Loucy (cell line): ENCODE results near the gene TTLL13.
A peak's percentile ranks its signal among the peaks of the same experiment; 100 is the strongest.
"Not testable (repeated sequence)": the region's sequence is repeated elsewhere in the genome, so short reads cannot be mapped to it uniquely, and the experiment has no call there.

Source experiments
- H2AFZ ChIP-seq: fragments of 200-600 bp; sonication (generic); 2 replicates; pipeline ENCODE4 v1.6.0; 2016; ENCODE audit warnings: antibody characterized with exemption, mild to moderate bottlenecking, low read length, moderate library complexity
- H3F3A ChIP-seq: fragments of 200-600 bp; 2 replicates; pipeline ENCODE4 v1.6.0; 2016; ENCODE audit warnings: antibody characterized with exemption, low read depth, mild to moderate bottlenecking
- H3K27me3 ChIP-seq: fragments of 200-600 bp; sonication (generic); 2 replicates; pipeline ENCODE4 v1.6.1; 2014; ENCODE audit warnings: low read length, mild to moderate bottlenecking; ENCODE audit not compliant: insufficient read depth, poor library complexity, severe bottlenecking
- H3K36me3 ChIP-seq: fragments of 200-600 bp; sonication (generic); 2 replicates; pipeline ENCODE4 v1.6.1; 2016; ENCODE audit warnings: low read length; ENCODE audit not compliant: insufficient read depth
- H3K4me1 ChIP-seq: fragments of 200-600 bp; sonication (generic); 2 replicates; pipeline ENCODE4 v1.5.1; 2014; ENCODE audit warnings: low read length, mild to moderate bottlenecking; ENCODE audit not compliant: insufficient read depth, poor library complexity, severe bottlenecking
- H3K4me2 ChIP-seq: fragments of 200-600 bp; sonication (generic); 2 replicates; pipeline ENCODE4 v1.6.0; 2014; ENCODE audit warnings: antibody characterized with exemption, low read length, low read depth, mild to moderate bottlenecking; ENCODE audit not compliant: poor library complexity, severe bottlenecking
- H3K4me3 ChIP-seq: fragments of 200-600 bp; sonication (generic); 2 replicates; pipeline ENCODE4 v1.5.1; 2014; ENCODE audit warnings: low read length, mild to moderate bottlenecking, mixed read lengths; ENCODE audit not compliant: poor library complexity, severe bottlenecking
- H3K79me2 ChIP-seq: fragments of 200-600 bp; sonication (generic); 2 replicates; pipeline ENCODE4 v1.6.1; 2014; ENCODE audit warnings: low read length; ENCODE audit not compliant: insufficient read depth
- H3K9ac ChIP-seq: fragments of 200-600 bp; sonication (generic); 2 replicates; pipeline ENCODE4 v1.6.0; 2014; ENCODE audit warnings: mild to moderate bottlenecking, low read depth, low read length, moderate library complexity; ENCODE audit not compliant: poor library complexity, severe bottlenecking
- H3K9me2 ChIP-seq: fragments of 200-600 bp; sonication (generic); replicated peaks from 2 replicates; pipeline ENCODE4 v1.6.1; 2016; ENCODE audit warnings: low read depth, low read length, mixed read lengths
- H3K9me3 ChIP-seq: fragments of 200-600 bp; sonication (generic); 2 replicates; pipeline ENCODE4 v1.6.1; 2014; ENCODE audit warnings: mild to moderate bottlenecking, antibody characterized with exemption, low read length, low read depth; ENCODE audit not compliant: insufficient read depth
- H4K20me1 ChIP-seq: fragments of 200-600 bp; sonication (generic); 2 replicates; pipeline ENCODE4 v1.6.0; 2014; ENCODE audit warnings: antibody characterized with exemption, low read length, mild to moderate bottlenecking; ENCODE audit not compliant: insufficient read depth, poor library complexity, severe bottlenecking
- EZH2phosphoT487 ChIP-seq: fragments of 200-600 bp; IDR thresholded peaks from 2 replicates; pipeline ENCODE4 v1.6.1; 2018; ENCODE audit warnings: antibody characterized with exemption, mild to moderate bottlenecking, moderate library complexity, borderline replicate concordance
- TF ChIP-seq, protein P1 (sequence below): fragments of 200-600 bp; sonication (generic); conservative IDR thresholded peaks from 2 replicates; pipeline ENCODE4 v1.5.1; 2014; ENCODE audit warnings: mild to moderate bottlenecking, antibody characterized with exemption, low read length

TTLL13 gene

DNA sequence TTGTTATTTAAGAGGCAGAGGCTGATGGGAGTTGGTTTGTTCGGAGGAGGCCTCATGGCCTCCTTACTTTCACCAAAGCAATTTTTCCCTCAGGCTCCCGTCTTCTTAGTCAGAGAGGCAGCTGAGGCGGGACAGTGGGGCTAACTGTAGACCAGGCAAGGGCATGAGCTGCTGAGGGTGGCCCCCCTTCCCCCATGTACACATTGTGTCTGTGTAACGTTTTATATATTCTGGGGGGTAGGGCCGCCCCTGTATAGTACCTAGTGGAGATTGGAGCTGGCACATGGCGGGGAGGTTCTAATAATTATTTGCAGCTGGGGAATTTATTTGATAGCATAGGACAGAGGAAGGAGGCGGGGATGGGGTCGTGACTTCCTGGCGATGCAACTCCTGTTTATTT lies 51.2 kb downstream of the TTLL13 start:
- Histone ChIP-seq H3K4me3 (no peak overlapping the region), H3K9me3 (no peaks in the 10 kb centered on the region), H3K9me2 (no peaks in the 10 kb centered on the region), H3K36me3 (no peaks in the 10 kb centered on the region), H4K20me1 (no peaks in the 10 kb centered on the region), H3K4me1 (no peaks in the 10 kb centered on the region), H3K4me2 (no peak overlapping the region), H3K27me3 (no peaks in the 10 kb centered on the region), H3K79me2 (no peaks in the 10 kb centered on the region), H2AFZ (peak overlapping the region; percentile 34; the same call in 1 of the 2 replicates), H3K9ac (no peak overlapping the region), H3F3A (no peaks in the 10 kb centered on the region)
- TF ChIP-seq, protein P1, sequence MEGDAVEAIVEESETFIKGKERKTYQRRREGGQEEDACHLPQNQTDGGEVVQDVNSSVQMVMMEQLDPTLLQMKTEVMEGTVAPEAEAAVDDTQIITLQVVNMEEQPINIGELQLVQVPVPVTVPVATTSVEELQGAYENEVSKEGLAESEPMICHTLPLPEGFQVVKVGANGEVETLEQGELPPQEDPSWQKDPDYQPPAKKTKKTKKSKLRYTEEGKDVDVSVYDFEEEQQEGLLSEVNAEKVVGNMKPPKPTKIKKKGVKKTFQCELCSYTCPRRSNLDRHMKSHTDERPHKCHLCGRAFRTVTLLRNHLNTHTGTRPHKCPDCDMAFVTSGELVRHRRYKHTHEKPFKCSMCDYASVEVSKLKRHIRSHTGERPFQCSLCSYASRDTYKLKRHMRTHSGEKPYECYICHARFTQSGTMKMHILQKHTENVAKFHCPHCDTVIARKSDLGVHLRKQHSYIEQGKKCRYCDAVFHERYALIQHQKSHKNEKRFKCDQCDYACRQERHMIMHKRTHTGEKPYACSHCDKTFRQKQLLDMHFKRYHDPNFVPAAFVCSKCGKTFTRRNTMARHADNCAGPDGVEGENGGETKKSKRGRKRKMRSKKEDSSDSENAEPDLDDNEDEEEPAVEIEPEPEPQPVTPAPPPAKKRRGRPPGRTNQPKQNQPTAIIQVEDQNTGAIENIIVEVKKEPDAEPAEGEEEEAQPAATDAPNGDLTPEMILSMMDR, result no peak
- no peak for TF ChIP-seq EZH2phosphoT487

DNA sequence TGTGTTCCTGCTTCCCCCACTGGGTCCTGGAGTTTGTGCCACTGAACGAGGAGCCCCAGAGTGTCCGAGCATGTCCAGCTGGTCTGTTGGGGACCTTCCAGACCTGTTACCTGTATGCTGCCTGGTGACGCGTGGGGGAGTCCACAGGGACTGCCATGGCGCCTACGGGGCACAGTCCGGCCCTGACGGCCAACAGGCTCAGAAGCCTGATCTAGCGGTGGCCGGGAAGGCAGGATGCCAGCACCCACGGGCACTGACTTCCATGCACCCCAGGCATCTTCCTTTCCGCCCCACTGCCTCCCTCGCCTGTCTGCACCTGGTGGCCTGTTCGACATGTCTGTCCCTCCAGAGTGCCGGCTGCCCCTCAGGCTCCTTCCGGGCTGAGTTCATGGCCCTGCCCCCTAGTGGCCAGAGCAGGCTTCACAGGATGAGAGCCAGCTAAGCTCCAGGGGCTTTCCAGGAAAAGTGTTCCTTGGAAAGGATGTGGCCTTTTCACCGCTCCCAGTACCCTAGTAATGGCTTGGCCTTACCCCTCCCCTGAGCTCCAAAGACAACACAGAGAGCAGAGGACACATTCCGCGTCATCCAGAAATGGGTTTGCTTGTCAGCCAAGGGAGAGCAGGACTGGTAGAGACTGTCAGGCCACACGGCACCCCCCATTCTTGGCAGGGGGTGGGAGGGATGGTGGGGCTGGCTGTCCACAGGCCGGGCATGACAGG lies 51.8 kb downstream of the TTLL13 start:
- Histone ChIP-seq H3K4me2 (no peak overlapping the region), H3K9ac (no peak overlapping the region)

DNA sequence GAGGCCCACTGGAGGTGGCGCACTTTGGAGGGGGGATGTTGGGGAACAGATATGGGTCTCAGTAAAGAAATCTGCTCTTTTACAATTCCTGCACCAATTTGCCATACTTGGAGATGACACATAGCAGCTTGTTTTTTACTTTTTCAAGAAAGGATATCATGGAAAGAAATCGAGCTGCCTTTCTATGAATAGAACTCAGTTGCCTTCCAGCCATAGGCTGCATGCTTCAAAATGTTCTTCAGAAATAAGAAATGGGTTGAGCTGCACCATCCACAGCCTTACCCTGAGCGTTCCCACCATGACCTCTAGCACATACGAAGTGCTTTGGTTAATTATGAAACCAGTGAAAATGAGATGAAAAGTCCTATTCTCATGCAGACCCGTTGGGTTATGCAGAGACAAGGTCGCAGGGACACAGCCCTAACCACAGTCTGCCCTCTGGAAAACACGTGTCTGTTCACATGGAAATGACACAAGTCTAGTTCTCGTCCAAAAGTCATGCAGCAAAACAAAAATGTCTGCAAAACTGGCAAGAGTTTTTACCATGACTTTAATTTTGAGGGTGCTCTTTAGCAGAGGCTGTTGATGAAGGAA lies 52.4 kb downstream of the TTLL13 start:
- Histone ChIP-seq H3K4me1 (peaks cover 8% of the 10 kb centered on the region), H3K9me2 (no peaks in the 10 kb centered on the region), H3K4me3 (no peak overlapping the region), H3K79me2 (no peaks in the 10 kb centered on the region), H2AFZ (no peak overlapping the region; the same call in 1 of the 2 replicates), H3K4me2 (no peak overlapping the region), H3K9me3 (no peaks in the 10 kb centered on the region), H3K9ac (no peak overlapping the region), H3K27me3 (no peaks in the 10 kb centered on the region), H4K20me1 (no peaks in the 10 kb centered on the region), H3K36me3 (no peaks in the 10 kb centered on the region), H3F3A (no peaks in the 10 kb centered on the region)
- TF ChIP-seq EZH2phosphoT487, result no peak
- TF ChIP-seq, protein P1, result no peak

More for the DNA sequence above, 51.8 kb downstream of the TTLL13 start:
- Histone ChIP-seq H4K20me1 (no peaks in the 10 kb centered on the region), H2AFZ (peak overlapping the region; percentile 34), H3K36me3 (no peaks in the 10 kb centered on the region), H3K9me2 (no peaks in the 10 kb centered on the region), H3K4me3 (no peak overlapping the region), H3K79me2 (no peaks in the 10 kb centered on the region), H3K9me3 (no peaks in the 10 kb centered on the region), H3F3A (no peaks in the 10 kb centered on the region), H3K4me1 (peaks cover 1% of the 10 kb centered on the region), H3K27me3 (no peaks in the 10 kb centered on the region)
- TF ChIP-seq, protein P1, result peak; percentile 98
- no peak for TF ChIP-seq EZH2phosphoT487

DNA sequence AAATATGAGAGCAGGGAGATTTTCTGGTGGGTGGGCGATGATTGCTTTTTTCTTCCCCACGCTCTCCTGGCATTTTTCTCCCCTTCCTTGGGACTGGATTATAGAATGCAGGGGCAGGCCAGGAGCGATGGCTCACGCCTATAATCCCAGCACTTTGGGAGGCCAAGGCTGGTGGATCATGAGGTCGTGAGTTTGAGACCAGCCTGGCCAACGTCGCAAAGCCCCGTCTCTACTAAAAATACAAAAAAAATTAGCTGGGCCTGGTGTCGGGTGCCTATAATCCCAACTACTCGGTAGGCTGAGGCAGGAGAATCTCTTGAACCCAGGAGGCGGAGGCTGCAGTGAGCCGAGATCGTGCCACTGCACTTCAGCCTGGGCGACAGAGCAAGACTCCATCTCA lies 56.0 kb downstream of the TTLL13 start:
- H3K4me3 ChIP-seq, H2AFZ ChIP-seq, H3K27me3 ChIP-seq, H3K79me2 ChIP-seq, H3K9me2 ChIP-seq, H3K9me3 ChIP-seq, H3F3A ChIP-seq, H3K9ac ChIP-seq, H4K20me1 ChIP-seq, H3K4me2 ChIP-seq, H3K36me3 ChIP-seq: not testable (repeated sequence)
- H3K4me1 ChIP-seq, result peaks cover 11% of the 10 kb centered on the region
